Medulla oblongata (tissue), 1 donor: Measurements from ENCODE around the gene DBH.

Source experiments
- DNase-seq: peaks from one replicate; pipeline ENCODE4 v3.0.0-alpha.2; 2015; ENCODE audit errors: extremely low spot score

Gene DBH

GRCh38 chr9:133684121-133684935, 48.2 kb downstream of the DBH start:
- peak; percentile 77 for DNase-seq

GRCh38 chr9:133684936-133685361, 48.8 kb downstream of the DBH start:
- no peak for DNase-seq

DNA sequence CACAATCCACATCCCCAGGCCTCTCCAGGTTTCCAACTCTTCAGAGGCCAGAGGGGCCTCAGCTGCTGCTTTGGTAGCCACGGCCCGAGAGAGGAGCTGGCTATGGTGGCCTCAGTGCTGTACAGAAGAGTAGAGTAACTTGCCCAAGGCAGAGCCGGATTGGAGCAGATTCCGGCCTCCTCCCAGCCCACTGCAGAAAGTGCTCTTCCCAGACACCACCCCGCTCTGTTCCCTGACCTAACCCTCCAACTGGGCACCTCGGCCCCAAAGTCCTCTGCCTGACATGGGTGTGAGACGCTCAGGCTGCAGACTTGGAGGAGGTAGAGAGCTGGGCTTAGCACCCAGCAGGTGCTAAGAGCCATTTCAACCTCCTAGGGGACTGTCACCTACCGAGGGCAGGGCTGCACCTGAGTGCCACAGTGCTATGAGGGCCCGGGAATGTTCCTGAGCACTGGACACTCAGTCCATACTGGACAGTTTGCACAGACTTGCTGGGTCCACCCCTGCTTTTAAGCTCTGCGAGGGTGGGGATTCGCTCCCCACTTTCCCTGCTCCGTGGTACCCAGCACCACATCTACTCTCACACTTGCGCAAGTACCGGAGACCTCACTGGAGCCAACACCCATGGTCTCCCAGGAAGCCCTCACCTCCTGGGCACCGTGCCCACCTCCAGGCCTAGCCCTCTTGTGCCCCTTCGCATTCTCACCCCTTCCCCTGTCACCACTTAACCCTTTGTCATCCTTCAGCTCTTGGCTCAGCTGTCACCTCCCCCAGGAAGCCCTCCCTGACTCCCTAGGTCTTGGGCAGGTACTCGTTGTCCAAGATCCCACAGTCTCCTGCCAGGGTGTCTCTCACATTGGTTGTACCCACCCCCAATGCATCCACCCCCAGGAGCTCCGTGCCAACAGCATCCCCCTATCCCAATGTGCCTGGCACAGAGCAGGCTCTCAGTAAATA, 49.8 kb downstream of the DBH start:
- no peak for DNase-seq

- DNase-seq: peak; percentile 20
Measured at GRCh38 chr9:133686642-133687575, 50.7 kb downstream of the DBH start.

GRCh38 chr9:133687856-133688761, 51.9 kb downstream of the DBH start:
- no peak for DNase-seq

- no peak for DNase-seq
Measured at GRCh38 chr9:133689151-133689763, 53.1 kb downstream of the DBH start.

DNA sequence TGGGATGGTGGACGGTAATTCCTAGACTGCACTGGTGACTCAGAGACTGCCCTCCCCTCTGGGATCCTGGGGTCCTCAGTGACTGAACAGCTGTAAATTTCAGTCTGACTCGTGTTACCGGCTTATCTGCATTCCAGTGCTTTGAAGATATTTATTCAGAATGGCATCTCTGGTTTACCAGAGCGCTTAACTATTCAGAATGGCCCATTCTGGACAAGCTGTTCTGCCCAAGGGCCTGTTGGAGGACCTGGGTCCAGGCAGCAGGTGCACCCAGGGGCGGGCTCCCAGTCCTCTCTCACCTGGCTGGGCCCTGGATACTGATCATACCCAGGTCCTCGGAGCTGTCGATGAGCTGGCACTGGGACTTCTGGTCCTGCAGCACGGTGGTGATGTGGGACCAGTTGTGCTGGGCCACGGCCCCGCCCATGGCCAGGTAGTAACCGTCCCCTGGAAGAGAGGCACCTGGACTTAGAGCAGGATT, 54.0 kb downstream of the DBH start:
- no peak for DNase-seq

DNA sequence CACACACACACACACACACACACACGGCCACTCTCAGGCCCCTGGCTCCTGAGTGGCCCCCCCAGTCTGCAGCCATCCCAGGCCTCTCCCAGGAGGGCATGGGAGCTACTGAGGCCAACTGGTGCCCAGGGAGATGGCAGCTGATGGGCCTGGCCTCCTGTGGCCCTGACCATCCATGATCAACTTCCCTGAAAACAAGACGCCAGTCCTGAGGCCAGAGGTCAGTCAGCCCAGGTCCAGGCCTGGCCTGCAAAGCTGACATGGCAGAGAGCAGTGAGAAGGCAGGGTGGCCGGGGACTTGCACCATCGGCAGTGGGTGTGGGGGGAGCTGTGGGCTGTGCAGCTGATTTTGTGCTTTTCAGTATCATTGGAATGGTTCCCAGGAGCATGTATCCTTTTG, 55.0 kb downstream of the DBH start:
- DNase-seq: no peak

- DNase-seq: no peak
Measured at GRCh38 chr9:133691626-133692363, 55.6 kb downstream of the DBH start.

DNA sequence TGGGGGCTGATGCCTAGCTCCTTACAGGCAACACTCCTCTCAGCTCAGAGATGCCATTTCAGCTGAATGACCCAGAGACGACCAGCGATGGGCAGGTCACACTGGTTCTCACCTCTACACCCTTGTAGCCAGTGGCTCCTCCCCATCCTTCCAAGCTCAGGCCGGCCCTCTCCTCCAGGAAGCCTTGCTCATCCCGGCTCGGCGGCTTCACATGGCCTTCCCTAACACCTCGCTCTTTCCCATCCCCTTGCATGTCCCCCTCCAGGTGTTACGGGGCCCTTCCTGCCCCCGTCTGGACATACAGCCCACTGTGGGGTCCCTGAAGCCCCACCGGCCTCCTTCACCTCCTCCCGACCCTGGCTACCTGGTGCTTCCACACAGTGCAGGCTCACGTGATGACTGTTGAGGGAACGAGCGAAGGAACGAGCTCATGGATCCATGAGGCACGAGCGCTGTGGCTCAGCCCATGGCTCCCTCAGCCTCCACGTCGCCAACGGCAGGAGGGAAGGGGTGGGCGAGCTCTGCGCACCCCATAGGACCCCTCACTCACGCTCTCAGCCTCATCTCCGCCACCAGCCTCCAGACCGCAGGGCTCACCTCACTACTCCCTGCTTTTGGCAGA, 56.3 kb downstream of the DBH start:
- no peak for DNase-seq

DNA sequence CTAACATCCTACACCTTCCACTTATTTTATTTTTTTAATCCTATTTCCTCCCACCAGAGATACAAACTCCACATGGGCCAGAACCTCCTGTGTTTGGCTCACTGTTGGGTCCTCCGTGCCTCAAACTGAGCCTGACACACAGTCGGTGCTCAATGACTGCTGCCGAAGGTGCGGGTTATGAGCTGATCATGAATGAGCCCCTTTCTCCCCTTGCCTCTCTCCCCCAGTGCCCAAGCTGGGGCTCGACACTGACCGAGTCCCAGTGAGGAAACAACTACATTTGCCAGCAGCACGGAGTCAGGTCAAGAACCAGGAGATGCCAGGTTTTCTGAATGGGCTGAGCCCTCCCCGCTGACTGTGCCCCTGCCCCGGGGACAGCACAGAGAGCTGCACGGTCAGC, 57.0 kb downstream of the DBH start:
- no peak for DNase-seq

- DNase-seq: no peak
Measured at GRCh38 chr9:133693703-133694529, 57.8 kb downstream of the DBH start.

DNA sequence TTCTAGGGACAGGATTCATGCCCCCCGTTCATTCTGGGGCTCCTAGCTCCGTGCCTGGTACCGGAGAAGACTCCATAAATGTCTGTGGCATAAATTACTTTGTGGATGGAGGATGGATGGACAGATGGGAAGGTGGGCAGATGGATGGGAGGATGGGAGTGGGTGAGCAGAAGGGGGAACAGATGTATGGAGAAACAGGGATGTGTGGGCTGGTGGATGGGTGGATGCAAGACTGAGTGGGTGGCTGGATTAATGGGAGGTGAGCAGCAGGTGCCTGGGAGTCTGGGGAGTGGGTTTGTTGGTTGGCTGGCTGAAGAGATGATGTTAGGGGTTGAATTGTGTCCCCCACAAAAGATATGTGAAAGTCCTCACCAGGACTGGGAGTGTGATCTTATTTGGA, 58.5 kb downstream of the DBH start:
- DNase-seq: no peak

GRCh38 chr9:133696071-133696472, 59.9 kb downstream of the DBH start:
- DNase-seq: no peak

DNA sequence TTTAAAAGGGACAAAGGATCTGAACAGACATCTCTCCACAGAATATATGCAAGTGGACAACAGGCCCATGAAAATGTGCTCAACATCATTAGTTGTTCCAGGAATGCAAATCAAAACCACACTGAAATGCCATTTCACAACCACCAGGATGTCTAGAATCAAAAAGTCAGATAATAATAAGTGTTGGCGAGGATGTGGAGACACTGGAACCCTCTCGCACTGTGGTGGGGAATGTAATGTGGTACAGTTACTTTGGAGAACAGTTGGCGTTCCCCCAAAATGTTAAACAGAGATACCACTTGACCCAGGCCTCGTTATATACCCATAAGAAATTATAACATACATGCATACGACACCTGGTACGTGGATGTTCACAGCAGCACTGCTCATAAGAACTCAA, 63.4 kb downstream of the DBH start:
- no peak for DNase-seq

GRCh38 chr9:133700819-133701320, 64.7 kb downstream of the DBH start:
- peak; percentile 24 for DNase-seq

- DNase-seq: peak; percentile 38
Measured at GRCh38 chr9:133701321-133701980, 65.3 kb downstream of the DBH start.
